ENCODE results near the gene PCNX2. TPM values are rescaled to one million over a fixed set of nuclear protein-coding genes. Genes with fewer than 3 reads are reported as not detected.
"Not testable (repeated sequence)": the region's sequence is repeated elsewhere in the genome, so short reads cannot be mapped to it uniquely, and the experiment has no call there.

Gene PCNX2
- total RNA-seq, 1 experiment from 2014 or later: 20.2 TPM

DNA sequence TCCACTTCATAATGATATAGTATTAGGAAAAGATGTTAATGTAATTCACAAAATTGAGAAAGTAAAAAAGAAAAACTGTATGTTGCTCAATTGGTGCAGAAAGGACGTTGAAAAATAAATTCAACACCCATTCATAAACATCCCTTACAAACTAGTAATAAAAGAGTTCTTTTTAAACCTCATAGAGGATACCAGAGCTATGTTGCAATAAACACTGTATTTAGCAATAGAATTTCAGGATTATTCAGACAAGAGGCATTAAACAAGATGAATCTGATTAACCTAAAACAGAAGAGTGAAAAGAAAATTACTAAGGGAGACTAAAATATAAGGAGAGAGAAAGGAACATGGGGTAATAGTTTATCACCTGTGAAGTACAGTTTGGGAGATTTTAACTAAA lies 190.3 kb downstream of the PCNX2 start:
- DNase-seq (ENCODE audit: low spot score): no peak

DNA sequence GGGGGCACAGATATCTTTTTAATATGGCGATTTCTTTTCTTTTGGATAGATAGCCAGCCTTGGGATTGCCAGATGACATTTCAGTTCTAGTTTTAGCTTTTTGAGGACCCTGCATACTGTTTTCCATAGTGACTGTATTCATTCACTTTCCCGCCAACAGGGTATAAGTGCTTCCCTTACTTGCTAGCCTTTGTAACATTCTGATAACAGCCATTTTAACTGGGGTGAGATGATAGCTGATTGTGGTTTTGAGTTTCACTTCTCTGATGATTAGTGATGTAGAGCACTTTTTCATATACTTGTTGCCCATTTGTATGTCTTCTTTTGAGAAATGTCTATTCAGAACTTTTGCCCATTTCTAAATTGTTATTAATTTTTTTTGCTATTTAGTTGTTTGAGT lies 193.2 kb downstream of the PCNX2 start:
- DNase-seq (ENCODE audit: low spot score): no peak

DNA sequence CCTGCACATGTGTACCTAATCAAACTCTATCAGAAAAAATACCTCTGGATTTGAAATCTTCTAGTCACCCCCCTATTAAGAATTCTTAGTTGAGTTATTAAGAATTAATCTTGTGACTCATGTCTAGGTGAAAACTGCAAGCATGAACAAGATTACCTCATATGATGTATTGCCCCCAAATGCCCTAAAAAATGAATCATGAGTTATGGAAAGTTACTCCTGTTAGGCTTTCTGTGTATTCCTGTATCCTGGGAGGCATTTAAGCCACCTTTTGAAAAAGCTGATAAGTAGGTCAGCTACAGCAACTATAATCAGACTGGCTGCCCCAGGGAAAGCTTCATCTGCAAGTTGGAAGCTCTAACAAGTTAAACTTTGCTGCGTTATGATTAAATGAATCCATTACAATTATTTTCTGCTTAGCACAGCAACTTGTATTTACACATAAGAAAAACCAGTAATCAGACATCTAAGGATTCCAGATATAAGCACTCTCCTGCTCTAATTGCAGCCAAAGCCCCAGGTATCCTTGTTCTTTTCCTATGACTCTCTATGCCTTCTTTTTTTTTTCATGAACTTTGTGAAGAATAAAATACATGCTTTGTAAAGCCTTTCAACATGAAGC lies 197.5 kb downstream of the PCNX2 start:
- no peak for DNase-seq (ENCODE audit: low spot score)

DNA sequence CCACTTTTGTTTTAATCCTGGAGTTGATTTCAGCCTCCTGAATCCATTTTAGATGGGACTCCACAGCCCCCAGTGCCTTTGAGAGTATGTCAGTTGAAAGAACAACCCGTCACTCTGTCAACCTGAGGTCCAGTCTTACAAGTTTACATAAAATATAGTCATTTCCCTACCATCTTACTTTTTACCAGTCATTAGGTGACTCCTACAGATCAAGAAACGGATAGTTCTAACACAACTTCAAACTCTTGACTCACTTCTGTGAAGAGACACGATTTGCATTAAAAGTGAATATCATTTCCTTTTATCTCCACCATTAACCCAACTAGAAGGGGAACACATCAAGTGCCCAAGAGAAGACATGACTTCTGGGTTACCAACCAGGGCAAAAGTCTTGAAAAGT lies 198.0 kb downstream of the PCNX2 start:
- no peak for DNase-seq (ENCODE audit: low spot score)

DNA sequence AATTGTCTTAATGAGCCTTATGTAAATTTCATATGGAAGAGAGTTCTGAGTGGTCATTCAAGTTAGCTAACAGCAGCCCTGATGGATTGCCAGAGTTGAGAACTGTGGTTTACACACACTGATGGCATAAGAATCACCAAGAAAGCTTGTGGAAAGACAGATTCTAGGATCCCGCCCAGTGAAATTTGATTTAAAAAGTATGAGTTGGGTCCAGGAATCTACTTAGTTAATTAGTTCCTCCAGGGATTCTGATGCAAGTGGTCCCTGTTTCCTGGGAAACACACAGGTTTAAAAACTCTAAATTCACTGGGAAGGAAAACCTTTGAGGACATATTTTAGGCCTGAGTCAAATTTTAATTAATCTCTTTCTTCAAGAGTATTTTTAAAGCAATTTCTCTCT lies 200.8 kb downstream of the PCNX2 start:
- no peak for DNase-seq (ENCODE audit: low spot score)

DNA sequence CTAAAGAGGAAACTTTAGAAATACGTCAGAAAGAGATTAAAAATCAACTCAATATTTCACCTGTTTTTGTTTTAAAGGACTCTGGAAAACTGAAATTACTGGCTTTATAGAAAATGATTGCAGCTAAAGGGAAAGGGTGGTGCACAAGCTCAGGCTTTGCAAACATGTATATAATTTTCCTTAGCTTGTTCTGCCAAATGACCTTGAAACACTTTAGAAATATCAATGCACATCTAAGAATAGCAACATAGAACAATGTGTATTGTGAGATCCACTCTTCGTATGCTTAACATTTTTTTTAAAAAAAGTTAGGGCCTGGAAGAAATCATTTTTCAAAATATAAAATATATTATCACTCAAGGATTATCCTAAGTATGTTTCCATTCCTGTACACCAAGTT lies 201.3 kb downstream of the PCNX2 start:
- DNase-seq (ENCODE audit: low spot score): no peak

DNA sequence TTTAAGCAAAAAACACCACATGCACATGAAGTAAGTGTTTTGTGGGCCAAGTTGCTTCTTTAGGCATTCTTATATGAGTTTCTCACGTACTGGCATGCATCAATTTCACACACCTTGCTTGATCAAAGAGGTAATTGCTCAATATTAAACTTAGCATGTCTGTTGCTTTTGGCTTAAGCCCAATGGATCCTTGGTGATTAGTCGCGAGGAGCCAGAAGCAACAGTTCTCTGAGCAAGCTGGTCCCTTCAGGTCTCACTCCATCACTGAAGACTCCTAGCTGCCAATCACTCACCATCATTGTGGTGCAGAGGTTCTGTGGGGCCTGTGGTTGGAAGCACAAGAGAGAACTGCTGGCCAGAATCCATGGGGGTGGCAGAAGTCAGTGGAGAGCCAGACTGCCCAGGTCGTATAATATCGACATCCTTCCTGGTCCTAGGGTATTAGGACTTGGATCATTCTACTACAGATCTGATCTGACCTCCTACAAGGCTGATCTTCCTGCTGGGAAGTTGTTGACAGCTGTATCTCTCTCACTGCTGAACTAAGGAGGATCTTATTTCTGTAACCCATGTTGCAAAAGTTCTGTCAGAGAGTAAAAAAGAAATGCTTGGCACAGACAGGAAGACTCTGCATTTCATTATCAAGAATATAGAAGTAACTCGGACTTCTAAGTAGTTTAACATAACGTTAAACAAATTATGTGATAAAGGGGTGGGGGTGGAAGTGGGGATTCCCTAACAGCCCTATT lies 204.6 kb downstream of the PCNX2 start:
- no peak for DNase-seq (ENCODE audit: low spot score)

DNA sequence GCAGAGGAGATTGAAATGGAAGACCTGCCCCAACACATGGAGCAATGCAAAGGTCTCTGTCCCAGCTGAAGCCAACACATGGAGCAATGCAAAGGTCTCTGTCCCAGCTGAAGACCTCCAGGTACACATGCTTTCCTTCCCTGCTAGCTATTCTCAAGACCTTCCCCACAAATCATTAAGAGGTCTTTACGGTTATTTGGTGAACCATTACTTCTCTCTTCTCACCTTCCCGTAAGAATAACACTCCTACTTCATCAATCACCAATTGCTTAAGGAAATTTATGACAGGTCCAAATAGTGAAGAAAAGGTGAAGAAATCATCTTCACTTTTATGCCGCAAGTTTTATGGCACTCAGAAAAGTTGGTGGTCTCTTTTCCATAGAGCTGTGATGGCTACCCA lies 206.3 kb downstream of the PCNX2 start:
- DNase-seq (ENCODE audit: low spot score): no peak

DNA sequence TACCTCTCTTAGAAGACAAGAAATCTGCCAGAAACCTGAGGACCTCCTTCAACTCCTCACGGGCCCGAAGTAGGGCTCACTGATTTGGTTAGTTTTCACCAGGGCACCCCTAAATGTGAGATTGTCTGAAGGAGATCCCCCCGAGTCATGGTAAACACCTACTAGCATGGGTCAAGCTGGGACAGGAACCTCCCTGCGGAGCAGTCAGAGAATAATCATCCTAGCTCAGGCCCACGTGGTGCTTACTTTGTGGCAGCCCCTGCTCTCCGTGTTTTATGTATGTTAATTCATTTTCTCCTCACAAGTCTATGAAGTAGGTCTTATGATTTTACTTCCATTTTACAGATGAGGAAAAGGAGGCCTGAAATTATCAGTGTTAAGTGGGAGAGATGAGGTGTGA lies 206.9 kb downstream of the PCNX2 start:
- DNase-seq (ENCODE audit: low spot score): no peak

DNA sequence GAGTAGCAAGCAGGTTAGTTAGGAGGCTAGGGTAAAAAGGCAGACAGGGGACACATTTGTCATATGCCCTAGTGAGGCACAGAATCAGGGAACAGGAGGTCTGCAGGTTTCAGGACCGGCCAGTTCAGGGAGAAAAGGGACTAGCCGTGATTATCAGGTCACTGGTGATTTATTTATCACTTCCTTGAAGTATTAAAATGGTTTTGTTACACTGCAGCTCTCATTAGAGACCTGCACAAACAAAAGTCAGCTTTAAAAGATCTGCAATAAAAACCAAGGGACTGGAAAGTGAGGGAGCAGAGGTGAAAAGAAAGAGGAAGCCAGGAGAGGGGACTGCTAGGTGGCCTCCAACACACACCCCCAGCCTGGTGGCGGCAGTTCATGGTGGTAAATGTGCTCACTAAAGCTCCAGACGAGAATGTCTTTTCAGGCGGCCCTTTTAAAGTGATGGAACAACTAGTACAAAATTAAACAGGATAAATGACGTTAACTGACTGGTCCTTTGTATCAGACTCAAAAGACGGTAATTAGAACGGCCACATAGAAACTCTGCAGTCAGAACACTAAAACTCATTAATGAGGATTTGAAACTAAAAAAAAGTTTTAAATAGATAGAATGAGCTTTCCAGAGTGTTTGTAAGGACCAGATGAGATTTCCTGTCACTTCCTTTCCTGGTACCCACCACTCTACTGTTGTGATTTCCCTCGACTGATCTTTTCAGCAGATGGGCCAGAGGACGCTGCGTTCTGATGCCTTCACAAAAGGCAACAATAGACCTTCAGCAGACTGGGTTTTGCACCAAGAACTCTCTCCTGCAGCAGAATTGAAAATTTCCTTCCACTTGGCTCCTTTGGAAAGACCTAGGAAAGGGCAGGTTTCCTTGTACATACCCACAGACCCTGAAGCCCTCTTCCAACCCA lies 208.3 kb downstream of the PCNX2 start:
- DNase-seq (ENCODE audit: low spot score): no peak

DNA sequence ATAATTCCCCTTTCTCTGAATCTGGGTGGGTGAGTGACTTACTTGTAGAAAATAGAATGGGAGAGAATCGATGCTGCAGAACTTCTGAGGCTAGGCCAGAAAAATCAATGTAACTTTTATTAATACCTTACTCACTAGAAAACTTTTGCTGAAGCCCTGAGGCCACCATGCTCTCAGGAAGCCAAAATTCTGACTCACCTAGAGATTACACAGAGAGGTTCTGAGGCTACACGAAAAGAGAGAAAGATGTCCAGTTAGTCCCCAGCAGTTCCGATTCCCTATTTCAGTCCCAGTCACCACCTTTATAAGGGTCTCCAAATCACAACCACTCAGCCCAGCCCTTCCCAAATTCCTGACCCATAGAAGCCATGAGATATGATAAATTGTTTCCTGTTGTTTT lies 210.0 kb downstream of the PCNX2 start:
- no peak for DNase-seq (ENCODE audit: low spot score)

DNA sequence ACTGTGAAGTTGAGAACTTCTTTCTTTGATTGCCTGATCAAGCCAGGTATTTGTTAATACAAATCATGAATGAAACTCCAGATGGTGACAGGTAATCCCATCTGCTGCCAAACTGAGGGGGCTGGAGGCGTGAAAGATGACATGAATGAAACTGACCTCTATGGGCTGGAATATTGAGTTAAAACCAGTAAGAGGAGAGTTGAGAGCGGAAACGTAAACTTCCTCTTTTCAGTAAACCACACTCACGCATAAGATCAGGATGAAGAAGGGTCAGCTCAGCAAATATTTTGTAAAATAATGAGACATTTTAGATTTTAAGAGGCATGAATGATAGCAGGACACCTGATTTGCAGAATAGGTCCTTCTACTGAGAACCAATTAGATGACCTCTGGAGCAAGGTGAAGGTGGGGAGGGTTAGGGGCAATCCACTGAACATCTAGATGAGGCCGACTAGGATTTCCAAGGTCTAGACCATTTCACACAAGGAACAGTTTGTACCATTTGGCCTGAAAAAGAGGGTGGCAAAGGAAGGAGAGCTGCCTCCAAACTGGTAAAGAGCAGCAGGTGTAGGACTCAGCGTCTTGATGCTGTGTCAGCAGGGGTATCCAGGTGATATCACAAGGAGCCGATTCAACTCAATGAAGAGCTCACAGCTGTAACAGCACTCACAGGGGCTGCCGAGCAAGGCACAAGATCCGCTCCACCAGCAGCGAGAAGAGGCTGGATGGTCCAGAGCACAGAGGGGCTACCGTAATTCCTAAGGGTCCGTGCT lies 212.6 kb downstream of the PCNX2 start:
- DNase-seq (ENCODE audit: low spot score): no peak

DNA sequence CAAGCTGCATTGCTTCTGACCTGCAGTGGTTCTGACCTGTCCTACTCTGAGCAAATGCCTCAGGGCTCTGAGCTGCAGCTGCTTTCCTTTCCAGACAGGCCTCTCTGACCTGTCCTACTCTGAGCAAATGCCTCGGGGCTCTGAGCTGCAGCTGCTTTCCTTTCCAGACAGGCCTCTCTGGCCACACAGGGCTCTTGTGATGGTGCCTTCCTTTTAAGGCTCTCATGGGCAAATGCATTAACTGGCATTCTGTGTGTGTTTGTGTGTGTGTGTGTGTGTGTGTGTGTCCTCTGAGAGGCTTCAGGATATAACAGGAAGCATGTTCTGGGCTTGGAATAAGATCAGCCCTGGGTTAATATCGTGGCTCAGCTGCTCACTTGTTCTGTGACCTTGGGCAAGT lies 213.8 kb downstream of the PCNX2 start:
- DNase-seq (ENCODE audit: low spot score): no peak

DNA sequence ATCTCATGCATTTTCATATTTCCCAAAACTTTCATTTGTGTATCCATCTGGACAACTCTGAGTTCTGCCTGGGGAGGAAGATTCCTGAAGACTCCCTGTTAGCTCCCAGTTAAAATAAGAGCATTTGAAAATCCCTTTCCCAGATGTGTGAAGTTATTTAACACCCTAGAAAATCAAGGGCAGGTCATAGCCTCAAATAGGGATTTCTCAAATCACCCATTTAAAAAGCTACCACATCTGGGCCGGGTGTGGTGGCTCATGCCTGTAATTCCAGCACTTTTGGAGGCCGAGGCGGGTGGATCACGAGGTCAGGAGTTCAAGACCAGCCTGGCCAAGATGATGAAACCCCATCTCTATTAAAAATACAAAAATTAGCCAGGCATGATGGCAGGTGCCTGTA lies 214.7 kb downstream of the PCNX2 start:
- DNase-seq (ENCODE audit: low spot score): not testable (repeated sequence)

DNA sequence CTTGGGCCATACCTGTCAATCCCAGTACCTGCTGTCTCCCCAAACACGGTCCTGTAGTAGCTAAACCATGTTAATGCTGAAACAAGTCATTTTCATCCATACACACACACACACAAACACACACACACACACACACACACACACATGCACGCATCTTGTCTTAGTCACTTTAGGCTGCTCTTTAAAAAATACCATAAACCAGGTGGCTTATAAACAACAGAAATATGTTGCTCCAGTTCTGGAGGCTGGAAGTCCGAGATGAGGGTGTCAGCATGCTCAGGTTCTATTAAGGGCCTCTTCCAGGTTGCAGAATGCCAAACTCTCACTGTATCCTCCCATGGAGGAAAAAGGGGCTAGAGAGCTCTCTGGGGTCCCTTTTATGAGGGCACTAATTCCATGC lies 215.2 kb downstream of the PCNX2 start:
- no peak for DNase-seq (ENCODE audit: low spot score)

DNA sequence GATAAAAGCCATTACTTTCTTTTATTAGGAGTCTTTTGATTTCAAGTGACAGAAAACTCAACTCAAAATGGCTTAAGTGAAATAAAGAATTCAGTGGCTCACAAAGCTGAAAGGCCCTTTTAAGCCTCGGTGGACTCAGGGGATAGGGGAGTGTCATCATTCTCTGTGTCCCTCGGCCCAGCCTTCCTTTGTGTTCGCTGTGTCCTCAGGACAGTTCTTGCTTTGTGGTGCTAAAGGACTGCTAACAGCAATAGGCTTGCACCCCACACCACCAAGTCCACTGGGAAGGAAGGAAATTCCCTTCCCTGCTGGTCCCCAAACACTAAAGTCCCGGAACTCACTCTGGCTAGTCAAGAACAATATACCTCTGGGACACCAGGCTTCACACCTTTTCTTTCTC lies 216.0 kb downstream of the PCNX2 start:
- no peak for DNase-seq (ENCODE audit: low spot score)

DNA sequence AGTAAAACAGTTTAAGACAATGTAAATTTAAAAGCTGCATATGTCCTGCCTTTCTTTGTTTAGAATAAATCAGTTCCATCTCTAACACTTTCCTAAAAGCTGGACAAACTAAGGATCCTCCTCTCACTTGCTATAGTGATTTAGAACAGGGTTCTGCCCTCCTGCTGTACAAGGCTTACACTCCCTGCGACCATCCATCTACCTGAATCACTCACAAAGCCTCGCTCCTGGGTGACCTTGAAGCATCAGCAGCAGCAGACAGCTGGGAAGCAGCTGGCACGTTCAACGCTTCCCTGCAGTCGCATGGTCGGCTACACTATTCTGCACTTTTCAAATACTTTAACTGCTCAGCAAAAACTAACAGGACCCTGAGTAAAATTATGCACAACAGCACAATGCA lies 217.1 kb downstream of the PCNX2 start:
- DNase-seq (ENCODE audit: low spot score): no peak

DNA sequence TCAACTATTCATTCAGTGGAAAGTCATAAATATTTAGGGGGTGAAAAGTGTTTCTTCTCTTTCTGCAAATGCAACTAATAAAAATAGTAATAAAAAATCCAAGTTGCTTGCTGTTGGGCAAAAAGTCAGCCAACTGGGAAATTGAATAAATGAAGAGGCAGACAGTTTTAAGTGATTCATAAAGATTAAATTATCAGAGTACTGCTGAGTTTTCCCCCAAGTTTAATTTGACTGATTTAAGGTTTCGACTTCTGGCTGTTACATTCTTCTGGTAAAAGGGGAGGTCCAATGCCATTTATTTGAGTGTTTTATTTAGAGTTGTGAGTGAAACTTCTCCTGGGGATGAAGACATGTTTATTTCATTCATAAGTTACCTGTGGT lies 219.6 kb downstream of the PCNX2 start:
- no peak for DNase-seq (ENCODE audit: low spot score)

DNA sequence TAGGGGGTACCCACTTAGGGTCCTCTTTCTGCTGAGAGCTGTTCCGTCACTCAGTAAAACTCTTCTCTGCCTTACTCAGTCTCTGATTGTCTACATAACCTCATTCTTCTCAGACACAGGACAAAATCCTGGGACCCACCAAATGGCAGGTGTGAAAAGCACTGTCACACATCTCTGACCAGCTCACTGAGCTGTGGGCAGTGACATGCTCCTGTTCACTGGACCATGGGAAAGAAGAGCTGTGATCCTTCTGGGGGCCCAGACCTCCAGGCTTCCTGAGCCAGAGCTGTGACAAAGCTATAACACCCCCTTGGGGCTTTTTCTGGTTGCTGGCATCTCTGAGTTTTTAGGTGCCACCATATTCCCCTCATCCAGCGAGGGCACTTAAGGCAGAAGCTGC lies 229.4 kb downstream of the PCNX2 start:
- no peak for DNase-seq (ENCODE audit: low spot score)

DNA sequence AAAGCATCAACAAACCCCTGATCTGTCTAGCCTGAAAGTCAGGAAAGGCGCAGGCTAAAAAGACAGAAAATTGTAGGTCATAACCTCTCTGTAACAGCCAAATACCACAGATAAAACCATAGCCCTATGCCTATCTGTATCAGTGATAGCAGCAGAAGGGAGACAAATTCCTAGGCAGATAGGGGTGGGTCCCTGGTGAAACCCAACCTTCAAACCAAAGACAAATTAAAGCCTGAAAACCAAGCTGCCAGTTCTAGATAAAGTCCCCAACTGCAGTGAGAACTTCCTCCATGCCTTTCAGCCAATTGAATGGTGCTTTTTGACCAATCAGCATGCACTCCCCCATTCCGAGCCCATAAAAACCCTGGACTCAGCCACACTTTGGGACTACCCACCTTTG lies 229.8 kb downstream of the PCNX2 start:
- DNase-seq (ENCODE audit: low spot score): no peak

DNA sequence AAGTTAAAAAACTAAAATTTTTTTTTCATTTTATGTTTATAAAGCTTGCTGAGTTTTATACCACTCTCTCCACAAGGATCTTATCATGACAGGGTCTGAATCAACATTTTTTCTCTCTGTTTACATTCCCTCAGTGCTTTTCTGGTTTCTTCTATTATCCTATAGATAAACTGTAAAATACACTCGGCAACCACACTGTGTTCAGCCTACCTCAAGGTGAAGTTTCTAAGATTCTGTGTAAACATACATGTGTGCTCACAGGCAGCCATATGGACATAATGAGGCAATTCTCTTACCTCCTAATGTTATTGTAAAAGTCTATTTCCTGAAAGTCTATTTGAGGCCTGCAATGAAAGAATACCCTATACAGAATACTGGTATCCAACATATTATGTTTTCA lies 230.5 kb downstream of the PCNX2 start:
- DNase-seq (ENCODE audit: low spot score): no peak

DNA sequence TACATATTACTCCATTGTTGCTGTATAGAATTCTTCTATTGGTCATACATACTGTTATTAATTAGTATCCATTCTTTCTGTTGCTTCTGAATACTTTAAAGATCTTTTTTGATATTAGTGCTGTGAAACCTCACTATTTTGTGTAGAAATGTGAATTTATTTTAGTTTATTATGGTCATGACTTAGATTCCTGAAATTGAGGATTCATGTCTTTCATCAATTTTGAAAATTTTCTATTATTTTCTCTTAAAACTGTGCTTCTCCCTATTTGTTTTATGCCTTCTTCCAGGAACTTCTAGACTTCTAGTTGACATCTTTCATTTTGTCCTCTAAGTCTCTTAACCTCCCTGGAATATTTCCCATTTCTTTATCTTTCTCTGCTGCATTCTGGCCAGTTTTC lies 232.1 kb downstream of the PCNX2 start:
- no peak for DNase-seq (ENCODE audit: low spot score)

All from HT-29 (cell line).